Activated T-cell treated with anti-CD3 and anti-CD28 coated beads, Interleukin-2, amount 50 U/mL, for 72 hours (primary cell): ENCODE results near the gene PTGR3. TPM values are rescaled to one million over a fixed set of nuclear protein-coding genes. Genes with fewer than 3 reads are reported as not detected.

Source experiments
- ATAC-seq, 2 donors: fragments of 150-1000 bp; cut with Tn5 transposase; replicated peaks in 1 of 2; 2 replicates each; pipeline ENCODE4 v1.10.0; 2021; ENCODE audit warnings: moderate library complexity in 2 of 2, mild to moderate bottlenecking in 1 of 2
- DNase-seq, 2 donors: peaks; one replicate each; pipeline ENCODE4 v3.0.0; 2021 to 2022; ENCODE audit warnings: mixed read lengths in 1 of 2
- H3K27ac Mint-ChIP-seq: one replicate; pipeline ENCODE4 v1.8.0; 2022; ENCODE audit warnings: mild to moderate bottlenecking, moderate library complexity, mixed read lengths
- H3K27me3 Mint-ChIP-seq: one replicate; pipeline ENCODE4 v1.8.0; 2022; ENCODE audit warnings: low read depth, mixed read lengths
- H3K36me3 Mint-ChIP-seq, 2 donors: one replicate each; pipeline ENCODE4 v1.8.0; 2022; ENCODE audit warnings: mixed read lengths in 2 of 2, mild to moderate bottlenecking in 1 of 2; ENCODE audit not compliant: insufficient read depth in 2 of 2
- H3K4me1 Mint-ChIP-seq: one replicate; pipeline ENCODE4 v1.8.0; 2022; ENCODE audit warnings: low read depth, mixed read lengths
- H3K4me3 Mint-ChIP-seq, 2 donors: one replicate each; pipeline ENCODE4 v1.8.0; 2022; ENCODE audit warnings: mild to moderate bottlenecking in 2 of 2, mixed read lengths in 2 of 2, moderate library complexity in 2 of 2
- H3K9me3 Mint-ChIP-seq, 2 donors: one replicate each; pipeline ENCODE4 v1.8.0; 2022; ENCODE audit warnings: mixed read lengths in 2 of 2
- total RNA-seq, 2 donors: library from RNA; stranded (reverse); gene quantifications; one replicate each; pipeline ENCODE4 v1.2.3, GENCODE V29; 2022

Gene PTGR3
- total RNA-seq, 2 donors from 2014 or later: 40.4 to 41.8 TPM

DNA sequence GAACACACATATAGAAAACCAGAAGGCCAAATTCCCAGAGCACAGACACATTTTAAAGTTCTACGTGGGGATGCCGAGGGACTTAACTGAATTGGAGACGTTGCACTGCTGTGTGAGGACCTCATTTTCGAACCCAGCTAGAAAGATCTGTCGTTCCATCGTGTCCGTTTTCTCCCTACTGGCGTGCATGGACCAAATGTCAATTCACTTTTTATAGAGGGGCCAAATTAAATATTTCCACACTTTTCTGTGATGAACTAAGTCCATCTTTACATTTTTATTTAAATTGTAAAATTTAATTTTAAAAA lies 966 bp upstream of the PTGR3 start:
- ATAC-seq: no peak
- Mint-ChIP-seq H3K4me3 (peak overlapping the region; percentile 95 to 100), H3K27me3 (peaks cover 21% of the 10 kb centered on the region), H3K9me3 (no peaks in the 10 kb centered on the region), H3K4me1 (peaks cover 58% of the 10 kb centered on the region), H3K36me3 (peaks cover 10 to 17% of the 10 kb centered on the region in 2 donors), H3K27ac (peak overlapping the region; percentile 99)
- DNase-seq: no peak

DNA sequence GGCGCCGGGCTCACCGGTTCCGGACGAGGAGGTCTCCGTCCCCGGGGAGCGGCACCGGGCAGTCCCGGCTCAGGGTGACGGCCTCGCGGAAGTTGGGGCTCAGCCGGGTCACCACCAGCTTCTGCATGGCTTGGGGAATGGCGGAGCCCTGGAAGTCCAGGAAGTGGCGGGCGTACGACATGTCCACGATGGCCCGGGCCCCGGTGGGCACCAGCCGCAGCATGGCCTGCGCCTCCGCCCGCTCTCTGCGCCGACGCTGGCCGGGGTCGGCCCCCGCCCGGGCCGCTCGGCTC lies 157 bp downstream of the PTGR3 start:
- Mint-ChIP-seq H3K27ac (no peak overlapping the region), H3K4me3 (peak overlapping the region in 1 of 2 donors; percentile 96), H3K27me3 (peaks cover 21% of the 10 kb centered on the region), H3K9me3 (no peaks in the 10 kb centered on the region), H3K4me1 (peaks cover 49% of the 10 kb centered on the region), H3K36me3 (peaks cover 10 to 17% of the 10 kb centered on the region in 2 donors)
- ATAC-seq (peak in 1 of 2 donors; percentile 5), DNase-seq (no peak)

DNA sequence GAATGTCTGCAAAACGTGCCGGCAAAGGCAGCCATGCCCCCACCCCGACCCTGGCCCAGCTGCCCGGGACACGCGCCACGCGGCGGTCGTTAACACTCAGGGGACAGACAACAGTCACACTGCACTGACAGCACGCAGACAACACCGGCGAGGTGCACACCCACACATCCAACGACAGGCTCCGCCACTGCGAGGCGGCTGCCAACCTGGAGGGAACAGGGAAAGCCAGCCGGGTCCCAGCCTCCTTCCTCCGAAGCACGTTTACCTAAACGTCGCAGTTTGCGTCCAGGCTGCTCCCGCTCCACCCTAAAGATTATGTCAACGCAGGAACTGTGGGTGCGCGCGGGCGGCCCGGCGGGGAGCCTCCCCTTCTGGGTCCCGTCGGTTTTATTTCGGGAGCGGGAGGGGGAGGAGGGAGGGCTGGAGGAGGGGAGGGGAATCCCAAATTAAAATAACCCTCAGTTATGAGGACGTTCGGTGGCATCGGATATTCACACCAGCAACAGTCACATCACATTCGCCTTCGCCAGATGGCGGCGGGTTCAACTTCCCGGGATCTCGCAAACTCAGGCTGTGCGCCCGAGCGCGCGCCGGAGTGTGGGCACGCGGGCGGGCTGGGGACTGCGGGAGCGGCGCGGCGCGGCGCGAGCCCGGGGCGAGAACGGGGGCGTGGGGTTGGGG lies 644 bp downstream of the PTGR3 start:
- peak overlapping the region; percentile 93 to 96 for H3K4me3 Mint-ChIP-seq
- H3K27me3 Mint-ChIP-seq: peaks cover 21% of the 10 kb centered on the region
- H3K4me1 Mint-ChIP-seq: peaks cover 44% of the 10 kb centered on the region
- DNase-seq: peak; percentile 45 to 60
- peak overlapping the region; percentile 95 for H3K27ac Mint-ChIP-seq
- H3K9me3 Mint-ChIP-seq: no peaks in the 10 kb centered on the region
- ATAC-seq: peak; percentile 5 to 9
- peaks cover 10 to 17% of the 10 kb centered on the region in 2 donors for H3K36me3 Mint-ChIP-seq

DNA sequence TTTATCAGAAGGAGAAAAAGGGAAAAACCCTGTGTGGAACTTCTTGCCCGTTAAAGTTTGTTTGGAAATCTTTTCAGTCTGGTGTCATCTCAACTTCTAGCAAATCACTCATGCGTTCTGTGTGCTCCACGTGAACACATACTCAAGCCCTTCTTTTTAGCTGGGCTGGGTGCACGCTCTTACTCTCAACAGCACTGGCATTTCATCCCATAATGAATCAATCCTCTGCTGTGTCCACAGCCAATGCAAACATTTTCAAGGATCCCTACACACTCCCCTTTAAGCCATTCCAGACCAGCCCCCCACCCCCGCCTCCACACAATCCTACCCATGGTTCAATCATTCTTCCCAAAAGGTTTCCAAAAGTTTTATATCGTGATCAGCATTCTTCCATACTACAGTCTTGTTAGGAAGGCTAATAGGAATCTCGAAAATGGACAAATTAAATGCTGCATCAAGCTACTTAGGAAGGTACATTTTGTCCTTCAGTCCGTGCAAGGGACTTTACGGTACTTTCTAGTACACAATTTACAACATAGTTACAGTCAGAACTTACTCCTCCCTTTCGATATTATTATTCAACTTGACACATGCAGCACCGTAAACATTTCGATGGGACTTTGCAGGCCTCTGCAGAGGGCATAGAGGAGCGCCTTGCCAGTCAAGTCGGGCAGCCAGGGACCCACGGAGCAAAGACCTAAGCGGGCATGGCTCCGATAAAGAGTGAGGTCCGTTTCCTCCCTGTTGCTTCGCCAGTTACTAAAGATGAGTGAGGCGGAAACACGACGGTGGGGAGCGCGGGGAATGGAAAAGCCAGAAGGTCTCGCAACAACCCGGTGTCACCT lies 1.4 kb downstream of the PTGR3 start:
- Mint-ChIP-seq H3K4me1 (peaks cover 37% of the 10 kb centered on the region), H3K27me3 (peaks cover 21% of the 10 kb centered on the region), H3K27ac (peak overlapping the region; percentile 95), H3K9me3 (no peaks in the 10 kb centered on the region), H3K36me3 (peaks cover 8 to 15% of the 10 kb centered on the region in 2 donors), H3K4me3 (peak overlapping the region; percentile 93 to 96)
- peak in 1 of 2 donors; percentile 71 for DNase-seq
- peak; percentile 55 for ATAC-seq

DNA sequence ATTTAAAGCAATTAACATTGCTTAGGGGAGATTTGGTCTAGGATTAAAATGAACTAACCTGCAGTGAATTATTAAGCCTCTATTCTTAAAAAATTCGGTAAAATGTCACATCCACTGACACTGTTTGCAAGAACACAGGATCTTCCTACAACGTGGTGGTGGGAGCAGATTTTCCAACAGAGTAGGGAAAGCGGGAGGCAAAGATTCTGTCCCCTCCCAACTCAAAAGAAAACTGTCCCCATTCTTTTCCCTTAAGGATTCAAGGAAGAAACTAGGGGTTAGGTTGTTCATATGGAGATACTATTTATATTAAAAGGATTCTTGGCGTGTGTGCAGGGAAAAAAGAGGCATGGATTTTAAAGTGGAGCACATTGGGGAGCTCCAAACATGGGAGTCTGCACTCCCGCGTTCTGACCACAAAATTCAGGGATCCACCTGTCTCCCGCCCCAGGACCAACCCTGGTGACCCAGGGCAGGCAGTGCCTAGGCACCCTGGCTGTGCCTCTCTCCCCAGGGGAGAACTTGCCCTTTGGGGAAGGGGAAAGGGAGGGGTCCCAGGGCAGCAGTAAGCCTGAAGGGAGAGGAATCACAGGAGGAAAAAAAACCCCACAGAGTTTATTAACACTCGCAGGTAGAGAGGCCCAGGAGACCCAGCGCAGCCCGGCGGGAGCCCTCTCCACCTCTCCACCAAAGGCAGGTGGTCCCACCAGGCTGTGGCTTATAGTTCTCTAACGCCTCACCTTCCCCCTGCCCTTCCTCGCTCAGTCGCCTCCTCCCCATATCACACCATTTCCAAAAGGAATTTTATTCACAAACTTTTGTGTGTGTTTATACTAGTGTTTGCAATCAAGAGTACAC lies 2.3 kb downstream of the PTGR3 start:
- H3K9me3 Mint-ChIP-seq: no peaks in the 10 kb centered on the region
- peak overlapping the region; percentile 63 for H3K27ac Mint-ChIP-seq
- peaks cover 21% of the 10 kb centered on the region for H3K27me3 Mint-ChIP-seq
- ATAC-seq (no peak), DNase-seq (no peak)
- H3K4me3 Mint-ChIP-seq: peak overlapping the region; percentile 93 to 96
- peaks cover 7 to 14% of the 10 kb centered on the region in 2 donors for H3K36me3 Mint-ChIP-seq
- H3K4me1 Mint-ChIP-seq: peaks cover 33% of the 10 kb centered on the region

DNA sequence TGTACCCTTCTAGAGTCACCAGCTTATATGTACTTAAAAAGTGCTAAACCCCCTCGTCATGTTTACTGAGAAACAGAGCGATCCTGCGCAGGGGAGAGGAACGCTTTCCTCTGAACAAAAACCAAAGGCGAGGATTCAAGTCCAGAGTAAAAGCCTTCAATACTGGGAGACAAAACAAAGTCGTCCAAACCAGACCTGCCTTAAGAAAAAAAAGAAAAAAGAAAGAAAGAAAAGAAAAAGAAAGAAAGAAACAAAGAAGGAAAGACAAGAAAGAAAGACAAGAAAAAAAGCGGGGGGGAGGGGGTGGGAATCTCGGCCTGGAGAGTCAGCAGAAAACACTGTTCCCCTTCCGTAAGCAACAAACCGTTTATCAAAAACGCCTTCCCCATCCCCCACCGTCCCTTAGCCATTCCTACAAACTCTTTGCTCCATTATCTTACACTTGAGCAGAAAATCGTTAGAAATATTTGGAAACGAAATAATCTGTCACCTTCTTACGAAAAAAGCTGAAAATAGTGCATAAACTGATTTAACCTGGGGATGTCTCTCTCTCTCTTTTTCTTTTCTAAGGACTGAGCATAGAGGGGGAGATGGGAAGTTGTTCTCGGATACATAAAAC lies 3.3 kb downstream of the PTGR3 start:
- Mint-ChIP-seq H3K27ac (peak overlapping the region; percentile 58), H3K4me1 (peaks cover 43% of the 10 kb centered on the region), H3K4me3 (peak overlapping the region; percentile 83 to 90), H3K36me3 (peaks cover 7 to 20% of the 10 kb centered on the region in 2 donors), H3K9me3 (no peaks in the 10 kb centered on the region), H3K27me3 (peaks cover 21% of the 10 kb centered on the region)
- no peak for ATAC-seq
- no peak for DNase-seq

DNA sequence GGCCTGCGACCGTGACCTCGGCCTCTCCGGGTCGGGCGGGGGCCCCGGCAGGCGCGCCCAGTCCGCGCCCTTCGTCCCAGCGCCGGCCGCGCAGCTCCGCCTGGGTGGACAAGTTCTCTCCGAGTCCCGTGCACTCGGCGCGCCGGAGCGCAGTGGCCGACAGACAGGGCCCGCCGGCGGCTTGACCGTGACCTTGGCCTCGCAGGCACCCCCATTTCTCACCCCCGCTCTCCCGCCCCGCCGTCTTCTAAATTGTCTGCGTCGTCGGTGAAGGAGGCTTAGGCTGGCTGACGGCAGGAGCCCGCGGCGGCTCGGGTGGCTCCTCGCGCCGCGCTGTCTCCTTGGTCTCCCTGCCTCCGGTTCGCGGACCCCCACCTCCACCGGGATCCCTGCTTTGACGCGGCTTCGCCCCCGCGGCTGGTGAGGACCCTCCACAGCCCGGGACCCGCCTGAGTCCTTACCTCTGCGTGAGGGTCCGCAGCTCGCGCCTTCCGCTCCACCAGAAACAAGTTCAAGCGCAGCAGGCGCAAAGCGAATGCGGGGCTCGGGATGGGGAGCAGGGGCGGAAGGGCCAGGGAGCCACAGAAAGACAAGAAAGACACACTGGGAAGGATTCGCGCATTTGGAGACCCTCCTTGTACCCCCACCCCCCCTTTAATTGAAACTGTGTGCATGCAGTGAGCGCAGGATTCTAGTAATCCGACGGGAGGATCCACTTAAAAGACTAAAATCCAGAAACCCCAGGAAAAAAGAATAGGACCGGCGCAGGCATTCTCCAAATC lies 4.0 kb downstream of the PTGR3 start:
- H3K9me3 Mint-ChIP-seq: no peaks in the 10 kb centered on the region
- H3K27me3 Mint-ChIP-seq: peaks cover 21% of the 10 kb centered on the region
- H3K4me3 Mint-ChIP-seq: peak overlapping the region; percentile 83 to 90
- peaks cover 7 to 24% of the 10 kb centered on the region in 2 donors for H3K36me3 Mint-ChIP-seq
- peak overlapping the region; percentile 58 for H3K27ac Mint-ChIP-seq
- ATAC-seq: no peak
- peaks cover 45% of the 10 kb centered on the region for H3K4me1 Mint-ChIP-seq
- no peak for DNase-seq

DNA sequence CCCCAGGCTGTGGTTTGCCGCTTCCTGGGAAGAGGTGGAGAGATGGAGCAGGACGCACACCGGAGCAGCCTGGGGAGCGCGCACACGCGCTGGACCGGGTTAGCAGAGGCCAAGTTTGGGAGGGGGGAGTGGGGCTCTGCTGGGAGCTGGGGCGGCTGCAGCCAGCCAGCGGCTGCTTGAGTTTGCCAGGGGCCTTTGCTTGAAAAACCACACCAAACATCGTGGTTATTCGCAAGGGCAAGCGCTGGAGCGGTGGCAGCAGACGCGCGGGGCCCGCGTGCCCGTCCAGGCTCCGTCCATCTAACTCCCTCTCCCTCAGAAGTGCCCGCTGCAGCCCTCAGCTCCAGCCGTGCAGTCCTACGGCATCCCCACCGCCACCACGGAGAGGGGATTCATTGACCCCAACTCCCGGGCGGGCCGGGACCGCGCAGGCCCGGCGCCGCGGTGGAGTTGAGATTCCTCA lies 4.6 kb downstream of the PTGR3 start:
- Mint-ChIP-seq H3K36me3 (peaks cover 7 to 25% of the 10 kb centered on the region in 2 donors), H3K9me3 (no peaks in the 10 kb centered on the region), H3K27ac (no peak overlapping the region), H3K27me3 (peaks cover 21% of the 10 kb centered on the region), H3K4me1 (peaks cover 51% of the 10 kb centered on the region), H3K4me3 (no peak overlapping the region)
- DNase-seq (no peak), ATAC-seq (no peak)

DNA sequence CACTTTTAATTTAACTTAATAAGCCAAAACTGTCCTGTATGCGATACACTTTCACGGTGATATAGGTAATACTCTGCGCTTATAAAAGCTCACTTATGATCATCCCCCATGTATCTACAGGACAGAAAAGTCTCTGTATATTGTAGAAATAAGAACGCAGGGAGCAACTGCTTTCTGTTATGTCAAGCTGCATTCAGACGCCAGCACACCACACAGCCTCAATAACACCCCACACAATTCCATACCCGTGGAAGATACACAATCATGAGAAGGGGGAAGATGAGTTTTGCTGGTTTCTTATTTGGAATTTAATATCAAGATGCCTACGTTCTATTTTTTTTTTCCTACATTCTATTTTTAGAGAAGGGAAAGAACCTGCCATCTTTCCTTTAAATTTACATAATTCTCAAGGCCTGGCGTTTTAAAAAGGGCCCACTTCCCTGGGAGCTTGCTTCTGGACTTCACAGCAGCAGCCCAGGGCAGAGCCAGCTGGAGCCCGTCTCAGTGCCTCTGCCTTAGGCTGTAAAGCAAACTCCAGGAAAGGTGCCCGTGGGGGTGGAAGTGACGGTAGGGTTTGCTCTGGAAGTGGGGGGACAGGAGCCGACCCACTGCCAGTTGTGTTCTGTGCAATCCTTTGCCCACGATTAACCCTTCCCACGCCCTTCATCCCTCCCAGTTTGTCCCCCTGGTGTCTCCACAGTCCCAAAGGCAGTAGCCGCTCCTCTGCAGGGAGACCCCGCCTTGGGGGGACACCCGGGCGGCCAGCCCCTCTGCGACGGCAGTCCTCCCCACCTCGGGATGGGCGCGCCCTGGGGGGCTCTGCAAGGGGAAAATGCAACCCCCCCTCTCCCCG lies 5.3 kb downstream of the PTGR3 start:
- Mint-ChIP-seq H3K9me3 (no peaks in the 10 kb centered on the region), H3K27ac (no peak overlapping the region), H3K4me1 (peaks cover 58% of the 10 kb centered on the region), H3K36me3 (peaks cover 5 to 24% of the 10 kb centered on the region in 2 donors), H3K27me3 (peaks cover 21% of the 10 kb centered on the region), H3K4me3 (no peak overlapping the region)
- ATAC-seq (no peak), DNase-seq (no peak)

DNA sequence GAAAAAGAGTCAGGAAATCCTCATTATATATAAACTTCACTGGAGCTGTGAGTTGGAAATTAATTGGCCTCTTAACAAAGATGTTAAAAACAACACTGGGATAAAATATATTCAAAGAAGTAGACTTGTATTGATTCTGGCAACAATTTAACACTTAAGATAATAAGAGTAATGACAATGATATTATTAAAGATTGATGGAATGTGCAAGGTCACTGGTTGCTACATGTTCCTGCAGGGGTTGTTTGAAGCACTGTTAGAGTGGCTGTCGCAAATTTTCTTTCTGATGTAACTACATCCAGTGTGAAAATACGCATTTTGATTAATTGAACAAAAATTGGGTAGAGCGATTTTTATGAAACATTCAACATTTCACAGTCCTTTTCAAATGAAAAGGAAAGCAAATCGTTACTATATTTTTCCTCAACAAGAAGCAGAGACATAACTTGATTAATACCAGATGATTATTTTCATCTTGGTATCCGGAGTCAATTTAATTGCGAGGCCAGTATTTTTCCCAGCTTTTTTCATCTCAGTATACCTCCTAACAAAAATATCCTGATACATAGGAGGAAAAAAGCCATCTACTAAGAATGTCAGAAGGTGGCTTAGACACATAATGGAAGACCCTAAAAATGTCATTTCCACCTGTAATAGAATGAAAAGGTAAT lies 6.1 kb downstream of the PTGR3 start:
- Mint-ChIP-seq H3K36me3 (peaks cover 4 to 23% of the 10 kb centered on the region in 2 donors), H3K4me1 (peaks cover 57% of the 10 kb centered on the region), H3K9me3 (no peaks in the 10 kb centered on the region), H3K27ac (no peak overlapping the region), H3K27me3 (peaks cover 21% of the 10 kb centered on the region), H3K4me3 (no peak overlapping the region)
- DNase-seq (no peak), ATAC-seq (no peak)
